ENCODE measurements around the gene RNF169.

The RNF169 gene

DNA sequence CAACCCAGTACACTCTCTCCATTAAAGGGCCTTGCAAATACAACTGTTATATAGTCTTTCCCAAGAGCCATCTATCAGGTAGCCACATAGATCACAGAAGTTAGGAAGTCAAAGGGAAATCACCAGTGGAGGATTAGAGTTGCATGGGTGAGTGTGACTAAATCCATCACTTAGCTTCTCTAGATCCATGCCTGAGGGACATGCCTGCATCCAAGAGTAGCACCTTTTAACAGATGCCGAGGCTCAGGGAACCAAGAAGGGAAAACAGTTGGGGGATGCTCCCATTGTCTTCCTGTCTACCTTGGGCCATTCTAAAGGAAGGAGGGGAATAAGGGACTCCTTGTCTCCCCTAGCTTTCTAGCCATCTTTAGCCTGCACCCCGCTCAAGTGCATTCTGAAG, 122.4 kb downstream of the RNF169 start:
- DNase-seq (ENCODE audit: low spot score) = no peak

DNA sequence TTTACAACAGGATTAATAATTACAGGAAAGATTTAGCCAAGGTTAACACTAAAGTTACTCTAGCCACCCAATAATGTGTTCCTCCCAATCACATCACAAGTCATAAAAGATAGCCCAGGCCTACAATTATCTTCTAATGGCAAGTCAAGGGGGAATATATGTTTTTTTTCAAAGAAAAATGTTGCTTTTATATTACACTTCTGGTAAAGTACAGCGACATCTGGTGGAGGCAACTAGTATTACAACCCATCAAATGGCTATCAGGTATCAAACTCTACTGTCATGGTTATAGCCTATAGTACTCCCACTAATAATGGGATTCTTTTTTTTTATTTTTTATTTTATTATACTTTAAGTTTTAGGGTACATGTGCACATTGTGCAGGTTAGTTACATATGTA, 128.5 kb downstream of the RNF169 start:
- peak; percentile 24 for DNase-seq (ENCODE audit: low spot score)

All from COLO829 (cell line).